ENCODE data around the gene PEX12. TPM values are rescaled to one million over a fixed set of nuclear protein-coding genes. Genes with fewer than 3 reads are reported as not detected.

The PEX12 gene
- total RNA-seq, 1 donor from 2014 or later: 5.1 TPM

DNA sequence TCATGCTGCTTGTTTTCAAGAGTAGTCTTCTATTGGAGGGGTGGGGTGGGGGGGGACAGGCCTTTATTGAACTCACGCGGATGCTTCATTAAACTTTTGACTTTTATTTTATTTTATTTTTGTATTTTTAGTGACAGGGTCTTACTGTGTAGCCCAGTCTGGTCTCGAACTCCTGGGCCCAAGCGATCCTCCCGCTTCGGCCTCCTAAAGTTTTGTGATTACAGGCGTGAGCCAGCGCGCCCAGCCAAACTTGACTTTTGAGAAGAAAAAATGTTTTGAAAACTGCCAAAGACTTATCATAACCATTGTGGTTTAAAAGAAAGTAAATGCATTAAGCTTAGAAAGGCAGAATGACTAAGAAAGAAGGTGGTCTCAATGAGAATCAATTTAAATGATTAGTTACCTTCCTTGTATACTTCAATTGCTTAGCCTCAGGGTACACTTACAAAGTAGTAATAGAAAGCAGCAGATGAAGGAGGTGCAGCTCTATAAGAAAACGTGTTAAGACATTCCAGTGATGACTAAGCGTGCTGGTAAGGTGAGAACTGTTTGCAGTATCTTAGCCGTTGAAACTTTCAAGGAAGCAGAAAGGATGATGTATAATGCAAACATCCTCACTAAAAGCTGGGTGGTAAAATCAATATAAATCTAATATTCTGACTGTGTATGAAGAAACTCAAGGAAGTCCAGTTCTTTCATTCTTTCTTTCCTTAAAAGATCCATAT lies 10.0 kb upstream of the PEX12 start:
- DNase-seq (ENCODE audit: low read depth, low spot score): no peak
- no peak overlapping the region for H3K27ac Mint-ChIP-seq (ENCODE audit: unreplicated experiment)
- TF ChIP-seq, protein P1, sequence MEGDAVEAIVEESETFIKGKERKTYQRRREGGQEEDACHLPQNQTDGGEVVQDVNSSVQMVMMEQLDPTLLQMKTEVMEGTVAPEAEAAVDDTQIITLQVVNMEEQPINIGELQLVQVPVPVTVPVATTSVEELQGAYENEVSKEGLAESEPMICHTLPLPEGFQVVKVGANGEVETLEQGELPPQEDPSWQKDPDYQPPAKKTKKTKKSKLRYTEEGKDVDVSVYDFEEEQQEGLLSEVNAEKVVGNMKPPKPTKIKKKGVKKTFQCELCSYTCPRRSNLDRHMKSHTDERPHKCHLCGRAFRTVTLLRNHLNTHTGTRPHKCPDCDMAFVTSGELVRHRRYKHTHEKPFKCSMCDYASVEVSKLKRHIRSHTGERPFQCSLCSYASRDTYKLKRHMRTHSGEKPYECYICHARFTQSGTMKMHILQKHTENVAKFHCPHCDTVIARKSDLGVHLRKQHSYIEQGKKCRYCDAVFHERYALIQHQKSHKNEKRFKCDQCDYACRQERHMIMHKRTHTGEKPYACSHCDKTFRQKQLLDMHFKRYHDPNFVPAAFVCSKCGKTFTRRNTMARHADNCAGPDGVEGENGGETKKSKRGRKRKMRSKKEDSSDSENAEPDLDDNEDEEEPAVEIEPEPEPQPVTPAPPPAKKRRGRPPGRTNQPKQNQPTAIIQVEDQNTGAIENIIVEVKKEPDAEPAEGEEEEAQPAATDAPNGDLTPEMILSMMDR (conservative IDR thresholded peaks at IDR 0.05): no peak

DNA sequence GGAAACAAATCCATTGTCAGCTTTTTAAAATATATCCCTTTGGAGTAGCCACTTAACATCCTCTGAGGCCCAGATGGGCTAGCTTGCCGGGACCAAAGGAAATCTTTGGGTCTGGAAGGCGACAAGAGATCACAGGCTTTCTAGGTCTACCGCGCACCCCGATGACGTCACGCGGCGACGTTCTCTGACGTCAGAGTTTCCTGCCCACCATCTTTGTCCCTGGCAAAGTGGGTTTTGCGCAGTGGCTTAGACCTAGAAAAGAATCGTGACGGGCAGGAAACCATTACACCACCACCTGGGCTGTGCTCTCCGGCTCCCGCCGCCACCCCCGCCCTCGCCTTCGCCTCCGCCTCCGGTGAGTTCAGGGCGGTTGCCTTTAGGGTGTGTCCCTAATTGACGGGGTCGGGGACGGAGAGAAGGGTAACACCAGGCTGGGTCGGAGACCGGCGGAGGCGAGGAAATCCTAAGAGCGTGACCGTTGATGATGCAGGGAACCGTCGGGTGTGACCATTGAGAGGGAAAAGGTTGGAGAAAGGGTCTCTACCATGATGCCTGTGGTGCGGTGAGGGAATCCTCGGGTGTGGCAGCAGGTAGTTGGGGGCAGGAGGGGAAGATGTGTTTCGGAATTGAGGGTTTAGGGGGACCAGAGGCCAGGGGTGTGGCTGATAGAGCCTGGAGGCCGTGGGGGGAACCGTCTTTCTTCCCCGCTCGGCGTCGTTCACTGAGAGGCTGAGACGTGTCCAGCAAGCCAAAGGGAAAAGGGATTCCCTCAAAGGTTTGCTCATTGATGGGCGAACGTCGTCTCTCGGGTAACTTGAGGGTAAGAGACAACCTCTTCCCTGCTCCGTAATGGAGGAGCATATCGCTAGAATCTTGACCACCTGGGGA lies 8.9 kb upstream of the PEX12 start, which contains the start of gene AP2B1:
Gene AP2B1, plus strand, starts transcription at position 249 of the 888 bp plus-strand sequence. CDS start 6,709 bp downstream, outside the sequence.
- peak; percentile 96 for DNase-seq (ENCODE audit: low read depth, low spot score)
- H3K36me3 Mint-ChIP-seq (ENCODE audit: low read depth): no peaks in the 10 kb centered on the region
- H3K4me1 Mint-ChIP-seq: peaks cover 32% of the 10 kb centered on the region
- peaks cover 35% of the 10 kb centered on the region for H3K27me3 Mint-ChIP-seq (ENCODE audit: low read depth)
- H3K27ac Mint-ChIP-seq (ENCODE audit: unreplicated experiment): peak within 1 kb of the TSS; percentile 98
- TF ChIP-seq, protein P1 (conservative IDR thresholded peaks at IDR 0.05): no peak
- no peaks in the 10 kb centered on the region for H3K9me3 Mint-ChIP-seq
- peak within 1 kb of the TSS; percentile 98 for H3K4me3 Mint-ChIP-seq

More for the DNA sequence above, 10.0 kb upstream of the PEX12 start:
- Mint-ChIP-seq H3K36me3 (ENCODE audit: low read depth) (no peaks in the 10 kb centered on the region), H3K4me1 (peaks cover 32% of the 10 kb centered on the region), H3K27me3 (ENCODE audit: low read depth) (peaks cover 26% of the 10 kb centered on the region), H3K9me3 (no peaks in the 10 kb centered on the region), H3K4me3 (peak overlapping the region; percentile 98)

DNA sequence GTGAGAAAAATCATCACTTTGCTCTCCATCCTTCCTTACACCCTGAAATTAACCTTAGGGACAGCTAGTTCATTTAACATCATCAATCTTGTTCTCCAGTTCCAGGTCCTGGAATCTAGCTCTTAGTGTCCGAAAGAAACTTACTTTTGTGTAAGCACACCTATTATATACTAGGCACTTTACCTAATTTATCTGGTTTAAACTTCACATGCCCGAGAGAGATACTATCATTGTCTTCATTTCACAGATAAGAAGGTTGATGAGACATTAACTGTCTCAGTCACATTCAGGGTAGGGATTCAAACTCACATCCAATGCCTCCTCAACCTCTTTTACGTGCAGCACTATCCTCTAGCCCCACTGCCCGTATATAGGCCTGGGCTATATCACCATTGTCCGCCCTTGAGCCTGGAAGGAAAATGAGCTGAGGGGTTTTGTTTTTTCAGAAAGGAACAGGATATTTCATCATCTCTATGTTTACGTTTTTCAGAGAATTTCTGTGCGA lies 8.2 kb upstream of the PEX12 start:
- Mint-ChIP-seq H3K27ac (ENCODE audit: unreplicated experiment) (peak overlapping the region; percentile 98), H3K27me3 (ENCODE audit: low read depth) (peaks cover 39% of the 10 kb centered on the region), H3K36me3 (ENCODE audit: low read depth) (no peaks in the 10 kb centered on the region), H3K4me1 (peaks cover 32% of the 10 kb centered on the region), H3K4me3 (peak overlapping the region; percentile 98), H3K9me3 (no peaks in the 10 kb centered on the region)
- no peak for DNase-seq (ENCODE audit: low read depth, low spot score)
- TF ChIP-seq, protein P1 (conservative IDR thresholded peaks at IDR 0.05): no peak

DNA sequence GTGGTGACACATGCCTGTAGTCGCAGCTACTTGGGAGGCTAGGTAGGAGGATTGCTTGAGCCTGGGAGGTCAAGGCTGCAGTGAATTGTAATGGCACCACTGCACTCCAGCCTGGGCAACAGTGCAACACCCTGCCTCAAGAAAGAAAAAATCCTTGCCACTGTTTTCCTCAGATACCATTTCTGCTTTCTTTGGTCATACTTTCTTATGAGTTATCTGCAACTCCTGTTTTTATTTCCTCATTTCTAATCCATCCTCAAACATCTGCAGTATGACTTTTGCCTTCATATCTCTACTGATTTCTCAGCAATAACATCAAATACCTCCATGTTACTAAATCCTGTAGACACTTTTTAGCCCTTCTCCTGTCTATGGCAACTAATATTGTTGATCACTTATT lies 5.7 kb upstream of the PEX12 start:
- Mint-ChIP-seq H3K27me3 (ENCODE audit: low read depth) (peaks cover 42% of the 10 kb centered on the region), H3K36me3 (ENCODE audit: low read depth) (no peaks in the 10 kb centered on the region), H3K4me3 (peak overlapping the region; percentile 3), H3K27ac (ENCODE audit: unreplicated experiment) (no peak overlapping the region), H3K4me1 (peaks cover 29% of the 10 kb centered on the region), H3K9me3 (no peaks in the 10 kb centered on the region)
- TF ChIP-seq, protein P1 (conservative IDR thresholded peaks at IDR 0.05): no peak
- DNase-seq (ENCODE audit: low read depth, low spot score): no peak

DNA sequence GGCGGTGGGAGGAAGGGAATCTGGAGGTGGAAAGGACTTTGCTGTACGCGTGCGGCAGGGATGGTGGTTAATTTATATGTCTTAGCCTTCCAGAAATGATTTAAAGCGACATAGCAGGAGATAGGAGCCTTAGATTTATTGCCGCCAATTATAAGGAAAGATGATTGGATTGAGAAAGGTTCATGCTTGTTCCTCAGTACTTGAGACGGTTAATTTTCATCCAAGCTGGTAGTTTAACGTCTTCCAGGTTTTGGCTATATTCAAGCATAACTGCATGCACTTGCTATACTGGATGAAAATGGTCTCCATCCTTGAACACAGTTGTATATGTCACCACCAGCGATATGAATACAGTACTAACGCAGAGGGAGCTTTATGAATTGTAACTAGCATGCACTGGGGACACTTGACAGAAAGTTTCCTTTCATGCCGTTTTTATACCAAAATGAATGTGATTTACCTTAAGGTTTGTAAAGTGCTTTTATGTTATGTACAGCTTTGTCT lies 610 bp upstream of the PEX12 start:
- Mint-ChIP-seq H3K27ac (ENCODE audit: unreplicated experiment) (peak overlapping the region; percentile 20), H3K4me3 (peak overlapping the region; percentile 93), H3K36me3 (ENCODE audit: low read depth) (no peaks in the 10 kb centered on the region), H3K4me1 (peaks cover 25% of the 10 kb centered on the region), H3K9me3 (no peaks in the 10 kb centered on the region), H3K27me3 (ENCODE audit: low read depth) (peaks cover 20% of the 10 kb centered on the region)
- TF ChIP-seq, protein P1 (conservative IDR thresholded peaks at IDR 0.05): no peak
- no peak for DNase-seq (ENCODE audit: low read depth, low spot score)

Data from neural crest cell (in vitro differentiated cells).